GM12878 (cell line): ENCODE results near the gene CYSLTR1.

Experiments used
- CTCF ChIP-seq, 3 experiments: IDR thresholded peaks in 2 of 3; conservative IDR thresholded peaks in 1 of 3; 2 replicates each; pipeline ENCODE4 v1.5.1; 2011; ENCODE audit warnings: low read depth in 3 of 3, low read length in 3 of 3, mild to moderate bottlenecking in 3 of 3, control low read depth in 2 of 3, moderate library complexity in 2 of 3, inconsistent platforms in 1 of 3, mixed read lengths in 1 of 3; ENCODE audit not compliant: control insufficient read depth in 2 of 3, insufficient read depth in 1 of 3; ENCODE audit errors: extremely low read depth in 1 of 3
- IRF3 ChIP-seq: fragments of 450-650 bp; IDR thresholded peaks from 2 replicates; pipeline ENCODE4 v1.6.1; 2014; ENCODE audit warnings: mild to moderate bottlenecking
- NFYB ChIP-seq: IDR thresholded peaks from 2 replicates; pipeline ENCODE4 v1.6.1; 2011; ENCODE audit warnings: low read depth, mild to moderate bottlenecking, low read length, improper control_type of control experiment, moderate library complexity; ENCODE audit not compliant: insufficient read depth
- POLR2AphosphoS2 ChIP-seq: IDR thresholded peaks from 2 replicates; pipeline ENCODE4 v1.6.1; 2011; ENCODE audit warnings: low read depth, mild to moderate bottlenecking, low read length, improper control_type of control experiment, moderate library complexity
- REST ChIP-seq: IDR thresholded peaks from 2 replicates; pipeline ENCODE4 v1.6.1; 2012; ENCODE audit warnings: mild to moderate bottlenecking, low read depth, low read length
- YY1 ChIP-seq: IDR thresholded peaks from 2 replicates; pipeline ENCODE4 v1.6.1; 2011; ENCODE audit warnings: low read depth, mild to moderate bottlenecking, low read length
- ZZZ3 ChIP-seq: IDR thresholded peaks from 2 replicates; pipeline ENCODE4 v1.6.1; 2011; ENCODE audit warnings: low read depth; ENCODE audit not compliant: control insufficient read depth, insufficient read length
- TF ChIP-seq, protein P1 (sequence below): IDR thresholded peaks from 2 replicates; pipeline ENCODE4 v1.6.1; 2011; ENCODE audit warnings: borderline replicate concordance, low read depth, mild to moderate bottlenecking, moderate library complexity, mixed read lengths, low read length; ENCODE audit not compliant: insufficient read depth; ENCODE audit errors: extremely low read length
- TF ChIP-seq, protein P2 (sequence below): IDR thresholded peaks from 2 replicates; pipeline ENCODE4 v1.6.1; 2012; ENCODE audit warnings: low read depth, low read length, improper control_type of control experiment
- TF ChIP-seq, protein P3 (sequence below): fragments of 450-650 bp; IDR thresholded peaks from 2 replicates; pipeline ENCODE4 v1.6.1; 2018; ENCODE audit warnings: borderline replicate concordance, mild to moderate bottlenecking; ENCODE audit not compliant: partially characterized antibody

DNA sequence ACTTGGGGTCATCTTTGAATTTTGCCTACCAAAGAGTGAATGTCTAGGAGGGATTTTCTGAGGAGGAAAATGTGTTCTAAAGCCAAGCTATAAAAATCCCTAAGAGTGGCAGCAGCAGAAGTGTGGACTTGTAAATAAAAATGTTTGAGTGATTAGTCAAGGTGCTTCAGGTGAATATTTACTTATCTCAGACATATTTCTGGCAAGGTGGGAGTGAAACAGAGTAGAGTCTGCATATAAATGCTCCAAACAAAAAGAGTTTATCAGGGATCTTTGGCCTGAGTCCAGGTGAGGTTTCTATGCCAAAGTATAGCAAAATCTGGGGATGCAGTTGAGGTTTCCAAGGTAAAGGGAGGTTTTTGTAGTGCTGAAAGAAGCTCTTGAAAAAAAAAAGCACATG lies 19.7 kb downstream of the CYSLTR1 start:
- TF ChIP-seq YY1 (no peak), CTCF (IDR thresholded peaks at IDR 0.05 in 2 of 3, conservative IDR thresholded peaks at IDR 0.05 in 1 of 3; ENCODE audit: control insufficient read depth in 2 of 3, extremely low read depth in 1 of 3, insufficient read depth in 1 of 3, low read depth in 3 of 3, low read length in 3 of 3) (no peak), IRF3 (no peak), REST (no peak), ZZZ3 (no peak), POLR2AphosphoS2 (no peak), NFYB (no peak)
- TF ChIP-seq, protein P1, sequence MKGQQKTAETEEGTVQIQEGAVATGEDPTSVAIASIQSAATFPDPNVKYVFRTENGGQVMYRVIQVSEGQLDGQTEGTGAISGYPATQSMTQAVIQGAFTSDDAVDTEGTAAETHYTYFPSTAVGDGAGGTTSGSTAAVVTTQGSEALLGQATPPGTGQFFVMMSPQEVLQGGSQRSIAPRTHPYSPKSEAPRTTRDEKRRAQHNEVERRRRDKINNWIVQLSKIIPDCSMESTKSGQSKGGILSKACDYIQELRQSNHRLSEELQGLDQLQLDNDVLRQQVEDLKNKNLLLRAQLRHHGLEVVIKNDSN = no peak
- TF ChIP-seq, protein P2, sequence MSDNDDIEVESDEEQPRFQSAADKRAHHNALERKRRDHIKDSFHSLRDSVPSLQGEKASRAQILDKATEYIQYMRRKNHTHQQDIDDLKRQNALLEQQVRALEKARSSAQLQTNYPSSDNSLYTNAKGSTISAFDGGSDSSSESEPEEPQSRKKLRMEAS = no peak
- TF ChIP-seq, protein P3, sequence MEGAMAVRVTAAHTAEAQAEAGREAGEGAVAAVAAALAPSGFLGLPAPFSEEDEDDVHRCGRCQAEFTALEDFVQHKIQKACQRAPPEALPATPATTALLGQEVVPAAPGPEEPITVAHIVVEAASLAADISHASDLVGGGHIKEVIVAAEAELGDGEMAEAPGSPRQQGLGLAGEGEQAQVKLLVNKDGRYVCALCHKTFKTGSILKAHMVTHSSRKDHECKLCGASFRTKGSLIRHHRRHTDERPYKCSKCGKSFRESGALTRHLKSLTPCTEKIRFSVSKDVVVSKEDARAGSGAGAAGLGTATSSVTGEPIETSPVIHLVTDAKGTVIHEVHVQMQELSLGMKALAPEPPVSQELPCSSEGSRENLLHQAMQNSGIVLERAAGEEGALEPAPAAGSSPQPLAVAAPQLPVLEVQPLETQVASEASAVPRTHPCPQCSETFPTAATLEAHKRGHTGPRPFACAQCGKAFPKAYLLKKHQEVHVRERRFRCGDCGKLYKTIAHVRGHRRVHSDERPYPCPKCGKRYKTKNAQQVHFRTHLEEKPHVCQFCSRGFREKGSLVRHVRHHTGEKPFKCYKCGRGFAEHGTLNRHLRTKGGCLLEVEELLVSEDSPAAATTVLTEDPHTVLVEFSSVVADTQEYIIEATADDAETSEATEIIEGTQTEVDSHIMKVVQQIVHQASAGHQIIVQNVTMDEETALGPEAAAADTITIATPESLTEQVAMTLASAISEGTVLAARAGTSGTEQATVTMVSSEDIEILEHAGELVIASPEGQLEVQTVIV = no peak
